ENCODE data around the gene MRPS7.

DNA sequence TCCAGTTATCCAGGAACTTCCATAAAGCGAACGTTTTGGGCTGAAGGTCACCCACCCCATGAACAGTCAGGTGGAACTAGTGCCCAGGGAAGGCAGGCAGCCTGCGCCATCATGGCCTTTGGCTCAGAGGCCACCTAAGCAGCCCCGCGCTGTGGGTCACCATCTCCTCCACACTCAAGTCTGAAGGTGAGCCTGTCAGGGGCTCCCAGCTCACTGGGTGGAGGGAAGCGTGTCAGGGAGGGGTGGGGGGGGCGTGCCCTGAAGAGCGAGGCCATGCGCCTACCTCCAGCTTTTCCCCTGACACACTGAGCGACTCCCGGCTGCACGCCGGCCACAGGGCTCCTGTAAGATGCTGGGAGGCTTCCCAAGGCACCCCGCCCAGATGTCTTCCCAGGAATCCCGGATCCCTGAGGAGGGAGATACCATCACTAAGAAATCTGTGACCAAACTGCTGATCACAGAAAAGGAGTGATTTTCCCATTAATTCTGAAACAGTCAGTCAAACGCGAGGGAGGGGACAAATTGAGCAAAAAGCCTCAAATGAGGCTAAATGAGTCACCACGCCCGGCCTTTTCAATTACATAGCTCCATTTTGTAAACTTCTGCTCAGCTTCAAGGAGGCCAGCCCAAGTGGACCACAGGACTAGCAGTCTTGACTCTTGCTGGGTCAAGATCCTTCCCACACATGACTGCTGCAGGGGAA is 54.0 kb downstream of the MRPS7 start:
- TF ChIP-seq, protein P1, sequence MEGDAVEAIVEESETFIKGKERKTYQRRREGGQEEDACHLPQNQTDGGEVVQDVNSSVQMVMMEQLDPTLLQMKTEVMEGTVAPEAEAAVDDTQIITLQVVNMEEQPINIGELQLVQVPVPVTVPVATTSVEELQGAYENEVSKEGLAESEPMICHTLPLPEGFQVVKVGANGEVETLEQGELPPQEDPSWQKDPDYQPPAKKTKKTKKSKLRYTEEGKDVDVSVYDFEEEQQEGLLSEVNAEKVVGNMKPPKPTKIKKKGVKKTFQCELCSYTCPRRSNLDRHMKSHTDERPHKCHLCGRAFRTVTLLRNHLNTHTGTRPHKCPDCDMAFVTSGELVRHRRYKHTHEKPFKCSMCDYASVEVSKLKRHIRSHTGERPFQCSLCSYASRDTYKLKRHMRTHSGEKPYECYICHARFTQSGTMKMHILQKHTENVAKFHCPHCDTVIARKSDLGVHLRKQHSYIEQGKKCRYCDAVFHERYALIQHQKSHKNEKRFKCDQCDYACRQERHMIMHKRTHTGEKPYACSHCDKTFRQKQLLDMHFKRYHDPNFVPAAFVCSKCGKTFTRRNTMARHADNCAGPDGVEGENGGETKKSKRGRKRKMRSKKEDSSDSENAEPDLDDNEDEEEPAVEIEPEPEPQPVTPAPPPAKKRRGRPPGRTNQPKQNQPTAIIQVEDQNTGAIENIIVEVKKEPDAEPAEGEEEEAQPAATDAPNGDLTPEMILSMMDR (IDR thresholded peaks at IDR 0.05), result no peak
- no peak for TF ChIP-seq EZH2 (IDR thresholded peaks at IDR 0.05; ENCODE audit: borderline replicate concordance, insufficient read depth, low read depth, low read length, poor library complexity, severe bottlenecking)
